SK-N-SH (cell line): ENCODE results near the gene XRCC5. TPM values are rescaled to one million over a fixed set of nuclear protein-coding genes. Genes with fewer than 3 reads are reported as not detected.

Experiments used
- CTCF ChIA-PET: fragments of 300-600, 350-600 bp; formaldehyde crosslinking; extraction: SDS; loops from one replicate; lab custom pipeline; 2021; lab: Yijun Ruan, JAX
- POLR2A ChIA-PET: fragments of 350-600 bp; sonication (Branson Sonifier 250); formaldehyde crosslinking; extraction: SDS; loops from one replicate; lab custom pipeline; 2020; ENCODE audit warnings: antibody characterized with exemption, inconsistent platforms; lab: Yijun Ruan, JAX
- DNase-seq: peaks from one replicate; pipeline ENCODE4 v3.0.0; 2012
- H2AFZ ChIP-seq: fragments of 200-600 bp; sonication (generic); 2 replicates; pipeline ENCODE4 v1.8.1; 2016; ENCODE audit warnings: antibody characterized with exemption, mild to moderate bottlenecking, low read depth
- H3F3A ChIP-seq: fragments of 200-600 bp; sonication (generic); replicated peaks from 2 replicates; pipeline ENCODE3; 2016; ENCODE audit warnings: antibody characterized with exemption, mild to moderate bottlenecking; ENCODE audit not compliant: insufficient read depth
- H3K27ac ChIP-seq, 2 experiments: fragments of 200-500 bp in 1 of 2; fragments of 200-600 bp in 1 of 2; sonication (Bioruptor generic) in 1 of 2; sonication (generic), shearing (Covaris generic) in 1 of 2; 2 replicates each; pipeline versions ENCODE4 v1.5.1 to v1.6.1; 2014 to 2016; ENCODE audit warnings: low read depth in 2 of 2, inconsistent platforms in 1 of 2, low read length in 1 of 2, mild to moderate bottlenecking in 1 of 2, mixed read lengths in 1 of 2
- H3K27me3 ChIP-seq: fragments of 200-600 bp; sonication (generic), shearing (Covaris generic); 2 replicates; pipeline ENCODE4 v1.6.1; 2016; ENCODE audit warnings: mixed run types; ENCODE audit not compliant: insufficient read depth
- H3K36me3 ChIP-seq, 2 experiments: fragments of 200-500 bp in 1 of 2; fragments of 200-600 bp in 1 of 2; sonication (Bioruptor generic) in 1 of 2; sonication (generic) in 1 of 2; replicated peaks in 1 of 2; 2 replicates each; pipeline versions ENCODE3 to v1.5.1; 2014 to 2016; ENCODE audit warnings: low read length in 1 of 2, mild to moderate bottlenecking in 1 of 2; ENCODE audit not compliant: insufficient read depth in 2 of 2, control insufficient read depth in 1 of 2
- H3K4me1 ChIP-seq, 2 experiments: fragments of 200-500 bp in 1 of 2; fragments of 200-600 bp in 1 of 2; sonication (Bioruptor generic) in 1 of 2; sonication (generic), shearing (Covaris generic) in 1 of 2; 2 replicates each; pipeline versions ENCODE4 v1.5.1 to v1.6.1; 2014 to 2016; ENCODE audit warnings: low read depth in 1 of 2, low read length in 1 of 2, mixed run types in 1 of 2; ENCODE audit not compliant: insufficient read depth in 2 of 2, control insufficient read depth in 1 of 2
- H3K4me2 ChIP-seq: fragments of 200-600 bp; sonication (generic), shearing (Covaris generic); 2 replicates; pipeline ENCODE4 v1.6.1; 2017; ENCODE audit warnings: mixed run types
- H3K4me3 ChIP-seq, 2 experiments: fragments of 200-500 bp in 1 of 2; fragments of 200-600 bp in 1 of 2; sonication (Bioruptor generic) in 1 of 2; sonication (generic), shearing (Covaris generic) in 1 of 2; 2 replicates each; pipeline versions ENCODE4 v1.5.1 to v1.8.1; 2014 to 2016; ENCODE audit warnings: low read depth in 2 of 2, inconsistent platforms in 1 of 2, low read length in 1 of 2, mild to moderate bottlenecking in 1 of 2, mixed read lengths in 1 of 2, moderate library complexity in 1 of 2
- H3K79me2 ChIP-seq: fragments of 200-600 bp; sonication (generic); 2 replicates; pipeline ENCODE4 v1.8.1; 2017; ENCODE audit warnings: mild to moderate bottlenecking; ENCODE audit not compliant: insufficient read depth
- H3K9ac ChIP-seq: fragments of 200-600 bp; sonication (generic); 2 replicates; pipeline ENCODE4 v1.6.1; 2017; ENCODE audit warnings: mixed run types
- H3K9me2 ChIP-seq: fragments of 200-600 bp; sonication (generic); 2 replicates; pipeline ENCODE4 v1.6.1; 2017; ENCODE audit warnings: mixed run types
- H3K9me3 ChIP-seq: fragments of 200-600 bp; sonication (generic); 2 replicates; pipeline ENCODE4 v1.6.1; 2017; ENCODE audit warnings: mixed run types, mild to moderate bottlenecking, moderate library complexity
- H4K20me1 ChIP-seq: fragments of 200-600 bp; sonication (generic); 2 replicates; pipeline ENCODE4 v1.6.1; 2017; ENCODE audit warnings: mild to moderate bottlenecking, mixed run types; ENCODE audit not compliant: insufficient read depth
- ELF1 ChIP-seq: IDR thresholded peaks from 2 replicates; pipeline ENCODE4 v1.4.0; 2012
- FOSL2 ChIP-seq: IDR thresholded peaks from 2 replicates; pipeline ENCODE4 v1.4.0; 2012; ENCODE audit warnings: low read depth, mild to moderate bottlenecking, moderate library complexity, borderline replicate concordance
- FOXM1 ChIP-seq: IDR thresholded peaks from 2 replicates; pipeline ENCODE4 v1.4.0; 2012; ENCODE audit warnings: low read depth, mild to moderate bottlenecking
- MAX ChIP-seq: IDR thresholded peaks from 2 replicates; pipeline ENCODE4 v1.4.0; 2012; ENCODE audit warnings: low read depth
- MXI1 ChIP-seq: IDR thresholded peaks from 2 replicates; pipeline ENCODE4 v1.6.1; 2012; ENCODE audit warnings: mild to moderate bottlenecking, low read depth, low read length, improper control_type of control experiment
- RAD21 ChIP-seq: IDR thresholded peaks from 2 replicates; pipeline ENCODE4 v1.6.1; 2012; ENCODE audit warnings: mild to moderate bottlenecking, low read length
- RCOR1 ChIP-seq: fragments of 150-350 bp; IDR thresholded peaks from 2 replicates; pipeline ENCODE4 v1.6.1; 2017; ENCODE audit warnings: antibody characterized with exemption, low read length
- RXRA ChIP-seq: IDR thresholded peaks from 2 replicates; pipeline ENCODE4 v1.4.0; 2012; ENCODE audit warnings: low read depth, mild to moderate bottlenecking, borderline replicate concordance
- SIN3A ChIP-seq: IDR thresholded peaks from 2 replicates; pipeline ENCODE4 v1.6.1; 2012; ENCODE audit warnings: low read depth, mild to moderate bottlenecking, low read length, moderate library complexity, borderline replicate concordance
- SMC3 ChIP-seq: IDR thresholded peaks from 2 replicates; pipeline ENCODE4 v1.6.1; 2012; ENCODE audit warnings: low read depth, low read length, improper control_type of control experiment
- TCF12 ChIP-seq: IDR thresholded peaks from 2 replicates; pipeline ENCODE4 v1.4.0; 2012
- YY1 ChIP-seq: IDR thresholded peaks from 2 replicates; pipeline ENCODE4 v1.4.0; 2012; ENCODE audit warnings: low read depth, mild to moderate bottlenecking
- WGBS: methylation state at CpG from one replicate; pipeline ENCODE4 v1.1.6; 2017; ENCODE audit warnings: low lambda C conversion rate; 5-methylcytosine and 5-hydroxymethylcytosine counted together
- polyA plus RNA-seq, 3 experiments: library from polyadenylated mRNA; depleted of rRNA; stranded (reverse); fragments of >200 nt; gene quantifications; 2 replicates each; pipeline ENCODE4 v1.2.3, GENCODE V29; 2012
- TF ChIP-seq, protein P1 (sequence below): fragments of 150-350 bp; IDR thresholded peaks from 2 replicates; pipeline ENCODE4 v1.6.1; 2017; ENCODE audit warnings: antibody characterized with exemption, low read length, low read depth, borderline replicate concordance
- TF ChIP-seq, protein P2 (sequence below): fragments of 200-600 bp; sonication (generic); IDR thresholded peaks from 2 replicates; pipeline ENCODE4 v1.6.1; 2017; ENCODE audit warnings: antibody characterized with exemption, mild to moderate bottlenecking, moderate library complexity
- TF ChIP-seq, protein P3 (sequence below): IDR thresholded peaks from 2 replicates; pipeline ENCODE4 v1.4.0; 2012; ENCODE audit warnings: low read depth, borderline replicate concordance

XRCC5 gene
- polyA plus RNA-seq, 1 of the 3 experiments (the other 2 are of a cell fraction): 125 TPM

- H3K79me2 ChIP-seq: peaks cover 87% of the 10 kb centered on the region
- H3K4me2 ChIP-seq: no peak overlapping the region
- no peaks in the 10 kb centered on the region for H3K9me2 ChIP-seq
- ChIA-PET CTCF (interaction anchor here (1.0 to 2.2 kb wide), 4 partner anchors 8 to 234 kb away, joined by 3 to 5 read pairs (median 4); no protein-coding TSS in a partner anchor), POLR2A (interaction anchor here (0.6 kb wide), 1 partner anchor 8 kb away, joined by 3 read pairs; no protein-coding TSS in a partner anchor)
- peaks cover 18% of the 10 kb centered on the region for H3F3A ChIP-seq
- no peak overlapping the region; a peak in 1 of 4 replicates for H3K27ac ChIP-seq
- peaks cover 87 to 88% of the 10 kb centered on the region in 2 experiments for H3K36me3 ChIP-seq
- TF ChIP-seq MXI1 (no peak), TCF12 (no peak), MAX (no peak), FOSL2 (no peak), FOXM1 (no peak), RXRA (no peak), SIN3A (no peak), YY1 (no peak), SMC3 (no peak), ELF1 (no peak), RAD21 (no peak), RCOR1 (no peak)
- TF ChIP-seq, protein P1, sequence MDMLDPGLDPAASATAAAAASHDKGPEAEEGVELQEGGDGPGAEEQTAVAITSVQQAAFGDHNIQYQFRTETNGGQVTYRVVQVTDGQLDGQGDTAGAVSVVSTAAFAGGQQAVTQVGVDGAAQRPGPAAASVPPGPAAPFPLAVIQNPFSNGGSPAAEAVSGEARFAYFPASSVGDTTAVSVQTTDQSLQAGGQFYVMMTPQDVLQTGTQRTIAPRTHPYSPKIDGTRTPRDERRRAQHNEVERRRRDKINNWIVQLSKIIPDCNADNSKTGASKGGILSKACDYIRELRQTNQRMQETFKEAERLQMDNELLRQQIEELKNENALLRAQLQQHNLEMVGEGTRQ: no peak
- TF ChIP-seq, protein P2, sequence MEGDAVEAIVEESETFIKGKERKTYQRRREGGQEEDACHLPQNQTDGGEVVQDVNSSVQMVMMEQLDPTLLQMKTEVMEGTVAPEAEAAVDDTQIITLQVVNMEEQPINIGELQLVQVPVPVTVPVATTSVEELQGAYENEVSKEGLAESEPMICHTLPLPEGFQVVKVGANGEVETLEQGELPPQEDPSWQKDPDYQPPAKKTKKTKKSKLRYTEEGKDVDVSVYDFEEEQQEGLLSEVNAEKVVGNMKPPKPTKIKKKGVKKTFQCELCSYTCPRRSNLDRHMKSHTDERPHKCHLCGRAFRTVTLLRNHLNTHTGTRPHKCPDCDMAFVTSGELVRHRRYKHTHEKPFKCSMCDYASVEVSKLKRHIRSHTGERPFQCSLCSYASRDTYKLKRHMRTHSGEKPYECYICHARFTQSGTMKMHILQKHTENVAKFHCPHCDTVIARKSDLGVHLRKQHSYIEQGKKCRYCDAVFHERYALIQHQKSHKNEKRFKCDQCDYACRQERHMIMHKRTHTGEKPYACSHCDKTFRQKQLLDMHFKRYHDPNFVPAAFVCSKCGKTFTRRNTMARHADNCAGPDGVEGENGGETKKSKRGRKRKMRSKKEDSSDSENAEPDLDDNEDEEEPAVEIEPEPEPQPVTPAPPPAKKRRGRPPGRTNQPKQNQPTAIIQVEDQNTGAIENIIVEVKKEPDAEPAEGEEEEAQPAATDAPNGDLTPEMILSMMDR: no peak
- TF ChIP-seq, protein P3, sequence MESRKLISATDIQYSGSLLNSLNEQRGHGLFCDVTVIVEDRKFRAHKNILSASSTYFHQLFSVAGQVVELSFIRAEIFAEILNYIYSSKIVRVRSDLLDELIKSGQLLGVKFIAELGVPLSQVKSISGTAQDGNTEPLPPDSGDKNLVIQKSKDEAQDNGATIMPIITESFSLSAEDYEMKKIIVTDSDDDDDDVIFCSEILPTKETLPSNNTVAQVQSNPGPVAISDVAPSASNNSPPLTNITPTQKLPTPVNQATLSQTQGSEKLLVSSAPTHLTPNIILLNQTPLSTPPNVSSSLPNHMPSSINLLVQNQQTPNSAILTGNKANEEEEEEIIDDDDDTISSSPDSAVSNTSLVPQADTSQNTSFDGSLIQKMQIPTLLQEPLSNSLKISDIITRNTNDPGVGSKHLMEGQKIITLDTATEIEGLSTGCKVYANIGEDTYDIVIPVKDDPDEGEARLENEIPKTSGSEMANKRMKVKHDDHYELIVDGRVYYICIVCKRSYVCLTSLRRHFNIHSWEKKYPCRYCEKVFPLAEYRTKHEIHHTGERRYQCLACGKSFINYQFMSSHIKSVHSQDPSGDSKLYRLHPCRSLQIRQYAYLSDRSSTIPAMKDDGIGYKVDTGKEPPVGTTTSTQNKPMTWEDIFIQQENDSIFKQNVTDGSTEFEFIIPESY: no peak
- DNase-seq: no peak
- H4K20me1 ChIP-seq: no peaks in the 10 kb centered on the region
- H3K27me3 ChIP-seq: no peaks in the 10 kb centered on the region
- H3K9ac ChIP-seq: no peak overlapping the region
- H3K4me1 ChIP-seq: peaks cover 0 to 3% of the 10 kb centered on the region in 2 experiments; a peak in 2 of 4 replicates
- H3K4me3 ChIP-seq: no peak overlapping the region
- WGBS: 96% methylated on average over 4 of the region's 4 CpGs
- H2AFZ ChIP-seq: 0 out of 2 replicates have a peak overlapping the region, but pooled peaks have one; percentile 11
- H3K9me3 ChIP-seq: no peaks in the 10 kb centered on the region
Observed at GRCh38 chr2:216170076-216170763, 61.1 kb downstream of the XRCC5 start.
